CD4-positive, alpha-beta T cell (primary cell): ENCODE measurements around the gene NOL3. TPM values are rescaled to one million over a fixed set of nuclear protein-coding genes. Genes with fewer than 3 reads are reported as not detected.
A peak's percentile ranks its signal among the peaks of the same experiment; 100 is the strongest.

Experiments
- ATAC-seq: fragments of 200-7000 bp; cut with Tn5 transposase; one replicate; pipeline ENCODE4 v1.10.0; 2022; ENCODE audit warnings: mild to moderate bottlenecking; ENCODE audit not compliant: poor library complexity
- CTCF ChIA-PET: fragments of 350-600 bp; sonication (Branson Sonifier 250); formaldehyde crosslinking; loops from one replicate; lab custom pipeline; 2021; ENCODE audit warnings: antibody characterized with exemption, inconsistent platforms; lab: Charles Lee
- POLR2A ChIA-PET: fragments of 350-600 bp; sonication (Branson Sonifier 250); formaldehyde crosslinking; loops from one replicate; lab custom pipeline; 2021; ENCODE audit warnings: antibody characterized with exemption, inconsistent platforms; lab: Charles Lee
- DNase-seq, 14 experiments: peaks; one replicate each; pipeline ENCODE4 v3.0.0-alpha.2; 2013 to 2020; ENCODE audit warnings: mixed read lengths in 2 of 14
- H3K27ac ChIP-seq, 2 donors: one replicate each; pipeline versions ENCODE4 v1.5.1 to v1.7.0; 2013; ENCODE audit warnings: low read length in 2 of 2, low read depth in 1 of 2, mild to moderate bottlenecking in 1 of 2
- H3K27me3 ChIP-seq, 2 experiments: 1 replicate in 1 of 2; 2 replicates in 1 of 2; pipeline versions ENCODE4 v1.6.1 to v1.7.0; 2013; ENCODE audit warnings: low read length in 2 of 2, control low read depth in 1 of 2, mild to moderate bottlenecking in 1 of 2, moderate library complexity in 1 of 2; ENCODE audit not compliant: insufficient read depth in 2 of 2, control insufficient read depth in 1 of 2
- H3K36me3 ChIP-seq: one replicate; pipeline ENCODE4 v1.6.1; 2013; ENCODE audit warnings: low read length, control low read depth; ENCODE audit not compliant: insufficient read depth
- H3K4me1 ChIP-seq: one replicate; pipeline ENCODE4 v1.6.1; 2013; ENCODE audit warnings: low read length, control low read depth; ENCODE audit not compliant: insufficient read depth
- H3K4me3 ChIP-seq: one replicate; pipeline ENCODE4 v1.5.1; 2013; ENCODE audit warnings: mild to moderate bottlenecking, low read length, moderate library complexity
- H3K9me3 ChIP-seq, 2 experiments: 1 replicate in 1 of 2; 2 replicates in 1 of 2; pipeline versions ENCODE4 v1.6.1 to v1.7.0; 2013; ENCODE audit warnings: low read length in 2 of 2, mild to moderate bottlenecking in 2 of 2, control low read depth in 1 of 2, moderate library complexity in 1 of 2; ENCODE audit not compliant: control insufficient read depth in 1 of 2, insufficient read depth in 1 of 2
- H3K27ac Mint-ChIP-seq: one replicate; pipeline ENCODE4 v1.8.0; 2020; ENCODE audit warnings: mixed read lengths
- H3K27me3 Mint-ChIP-seq: one replicate; pipeline ENCODE4 v1.8.0; 2021; ENCODE audit warnings: mixed read lengths
- H3K36me3 Mint-ChIP-seq: one replicate; pipeline ENCODE4 v1.8.0; 2021; ENCODE audit warnings: low read depth, mixed read lengths
- H3K4me1 Mint-ChIP-seq: one replicate; pipeline ENCODE4 v1.8.0; 2021; ENCODE audit warnings: low read depth, mixed read lengths
- H3K4me3 Mint-ChIP-seq: one replicate; pipeline ENCODE4 v1.8.0; 2020; ENCODE audit warnings: mild to moderate bottlenecking, mixed read lengths
- H3K9me3 Mint-ChIP-seq: one replicate; pipeline ENCODE4 v1.8.0; 2020; ENCODE audit warnings: mixed read lengths
- intact Hi-C, 2 experiments: fragments of 100-400 bp; cut with DNase I in 1 of 2; cut with micrococcal nuclease in 1 of 2; formaldehyde crosslinking; loops; one replicate each; pipeline versions ENCODE4 v1.15.1 to v1.9.0; 2023 to 2025; cut with DNase I, micrococcal nuclease
- total RNA-seq, 174 experiments: library from RNA in 2 of 174; stranded (reverse) in 2 of 174; gene quantifications; one replicate each; pipeline ENCODE4 v1.2.3 and lab custom pipeline; 2021 to 2026
- TF ChIP-seq, protein P1 (sequence below): fragments of 200-600 bp; IDR thresholded peaks from one replicate; pipeline ENCODE4 v1.8.0; 2022; ENCODE audit warnings: antibody characterized with exemption, mild to moderate bottlenecking

The NOL3 gene
- total RNA-seq, 2 experiments from 2014 or later, result 1.1 to 1.2 TPM

DNA sequence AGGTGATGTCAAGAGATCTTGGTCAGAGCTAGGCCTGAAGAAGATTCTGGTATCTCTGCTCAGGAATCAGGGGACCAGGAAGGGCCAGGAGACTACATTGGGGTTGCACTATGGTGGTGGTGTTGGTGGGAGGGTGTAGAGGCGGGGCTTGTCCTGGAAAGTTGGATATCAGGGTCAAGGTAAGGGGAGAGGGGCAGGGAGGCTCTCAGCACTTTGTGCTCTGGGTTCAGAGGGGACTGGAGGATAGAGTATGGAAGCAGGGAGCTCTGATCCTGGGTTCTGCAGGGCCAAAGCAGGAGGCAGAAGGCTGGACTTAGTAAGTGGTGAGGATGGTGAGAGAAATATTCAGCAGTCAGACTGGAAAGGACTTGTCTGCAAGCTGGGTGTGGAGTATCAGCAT is 3.0 kb downstream of the NOL3 start:
- no peaks in the 10 kb centered on the region for H3K36me3 ChIP-seq
- no peak overlapping the region for H3K27ac ChIP-seq
- ATAC-seq, result no peak
- Mint-ChIP-seq H3K9me3 (no peaks in the 10 kb centered on the region), H3K27ac (no peak overlapping the region), H3K27me3 (peaks cover 81% of the 10 kb centered on the region), H3K36me3 (no peaks in the 10 kb centered on the region), H3K4me1 (peaks cover 47% of the 10 kb centered on the region), H3K4me3 (peak overlapping the region; percentile 82)
- DNase-seq, result no peak
- POLR2A ChIA-PET, result interaction anchor here (3.2 to 5.7 kb wide), 2 partner anchors 10 to 14 kb away, joined by 16 to 44 read pairs; partner anchors contain the start of genes FBXL8 and TRADD
- H3K4me3 ChIP-seq, result peak overlapping the region; percentile 53
- CTCF ChIA-PET, result no interaction called here
- H3K27me3 ChIP-seq, result peaks cover 40 to 49% of the 10 kb centered on the region in 2 experiments
- peaks cover 59% of the 10 kb centered on the region for H3K4me1 ChIP-seq
- TF ChIP-seq, protein P1, sequence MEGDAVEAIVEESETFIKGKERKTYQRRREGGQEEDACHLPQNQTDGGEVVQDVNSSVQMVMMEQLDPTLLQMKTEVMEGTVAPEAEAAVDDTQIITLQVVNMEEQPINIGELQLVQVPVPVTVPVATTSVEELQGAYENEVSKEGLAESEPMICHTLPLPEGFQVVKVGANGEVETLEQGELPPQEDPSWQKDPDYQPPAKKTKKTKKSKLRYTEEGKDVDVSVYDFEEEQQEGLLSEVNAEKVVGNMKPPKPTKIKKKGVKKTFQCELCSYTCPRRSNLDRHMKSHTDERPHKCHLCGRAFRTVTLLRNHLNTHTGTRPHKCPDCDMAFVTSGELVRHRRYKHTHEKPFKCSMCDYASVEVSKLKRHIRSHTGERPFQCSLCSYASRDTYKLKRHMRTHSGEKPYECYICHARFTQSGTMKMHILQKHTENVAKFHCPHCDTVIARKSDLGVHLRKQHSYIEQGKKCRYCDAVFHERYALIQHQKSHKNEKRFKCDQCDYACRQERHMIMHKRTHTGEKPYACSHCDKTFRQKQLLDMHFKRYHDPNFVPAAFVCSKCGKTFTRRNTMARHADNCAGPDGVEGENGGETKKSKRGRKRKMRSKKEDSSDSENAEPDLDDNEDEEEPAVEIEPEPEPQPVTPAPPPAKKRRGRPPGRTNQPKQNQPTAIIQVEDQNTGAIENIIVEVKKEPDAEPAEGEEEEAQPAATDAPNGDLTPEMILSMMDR, result no peak
- H3K9me3 ChIP-seq, result peaks cover 0 to 10% of the 10 kb centered on the region in 2 experiments
- intact Hi-C loops, result no loop called here

- no peaks in the 10 kb centered on the region for H3K36me3 ChIP-seq
- peaks cover 50% of the 10 kb centered on the region for H3K4me1 Mint-ChIP-seq
- peak overlapping the region; percentile 53 for H3K4me3 ChIP-seq
- peaks cover 0 to 6% of the 10 kb centered on the region in 2 experiments for H3K9me3 ChIP-seq
- CTCF ChIA-PET, result interaction anchor here (1.0 to 4.2 kb wide), 3 partner anchors 11 to 19 kb away, joined by 4 to 17 read pairs (median 15); partner anchors contain the start of genes FBXL8 and TRADD
- DNase-seq, result peak; percentile 38 to 88 (median 58)
- peak overlapping the region; percentile 82 for H3K4me3 Mint-ChIP-seq
- peaks cover 33 to 43% of the 10 kb centered on the region in 2 experiments for H3K27me3 ChIP-seq
- H3K4me1 ChIP-seq, result peaks cover 61% of the 10 kb centered on the region
- ATAC-seq, result peak; percentile 73
- H3K27me3 Mint-ChIP-seq, result peaks cover 80% of the 10 kb centered on the region
- POLR2A ChIA-PET, result interaction anchor here (3.2 to 5.7 kb wide), 2 partner anchors 11 to 15 kb away, joined by 16 to 44 read pairs; partner anchors contain the start of genes FBXL8 and TRADD
- no peaks in the 10 kb centered on the region for H3K36me3 Mint-ChIP-seq
- intact Hi-C loops, result no loop called here
- H3K27ac ChIP-seq, result no peak overlapping the region
- H3K9me3 Mint-ChIP-seq, result no peaks in the 10 kb centered on the region
- TF ChIP-seq, protein P1, result no peak
- H3K27ac Mint-ChIP-seq, result no peak overlapping the region
These were observed 3.7 kb downstream of the NOL3 start for GRCh38 chr16:67173808-67174705.

DNA sequence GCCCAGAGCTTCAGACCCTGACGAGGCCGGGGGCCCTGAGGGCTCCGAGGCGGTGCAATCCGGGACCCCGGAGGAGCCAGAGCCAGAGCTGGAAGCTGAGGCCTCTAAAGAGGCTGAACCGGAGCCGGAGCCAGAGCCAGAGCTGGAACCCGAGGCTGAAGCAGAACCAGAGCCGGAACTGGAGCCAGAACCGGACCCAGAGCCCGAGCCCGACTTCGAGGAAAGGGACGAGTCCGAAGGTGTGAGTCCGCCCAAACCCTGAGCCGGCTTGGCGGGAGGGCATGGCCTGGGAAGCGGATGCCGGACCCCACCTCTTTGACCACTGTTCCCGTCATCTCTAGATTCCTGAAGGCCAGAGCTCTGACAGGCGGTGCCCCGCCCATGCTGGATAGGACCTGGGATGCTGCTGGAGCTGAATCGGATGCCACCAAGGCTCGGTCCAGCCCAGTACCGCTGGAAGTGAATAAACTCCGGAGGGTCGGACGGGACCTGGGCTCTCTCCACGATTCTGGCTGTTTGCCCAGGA is 4.4 kb downstream of the NOL3 start:
- no peak overlapping the region for H3K4me3 Mint-ChIP-seq
- DNase-seq, result no peak
- no peaks in the 10 kb centered on the region for H3K36me3 ChIP-seq
- POLR2A ChIA-PET, result interaction anchor here (1.1 to 5.7 kb wide), 3 partner anchors 12 to 161 kb away, joined by 3 to 44 read pairs (median 16); partner anchors contain the start of genes FBXL8 and TRADD
- ATAC-seq, result no peak
- no peaks in the 10 kb centered on the region for H3K9me3 Mint-ChIP-seq
- no peak overlapping the region for H3K27ac ChIP-seq
- H3K9me3 ChIP-seq, result no peaks in the 10 kb centered on the region
- peaks cover 27 to 41% of the 10 kb centered on the region in 2 experiments for H3K27me3 ChIP-seq
- H3K36me3 Mint-ChIP-seq, result no peaks in the 10 kb centered on the region
- CTCF ChIA-PET, result interaction anchor here (1.0 to 4.2 kb wide), 3 partner anchors 10 to 19 kb away, joined by 4 to 17 read pairs (median 15); partner anchors contain the start of genes FBXL8 and TRADD
- TF ChIP-seq, protein P1, result no peak
- peak overlapping the region; percentile 53 for H3K4me3 ChIP-seq
- H3K4me1 Mint-ChIP-seq, result peaks cover 47% of the 10 kb centered on the region
- H3K27ac Mint-ChIP-seq, result no peak overlapping the region
- H3K4me1 ChIP-seq, result peaks cover 54% of the 10 kb centered on the region
- peaks cover 74% of the 10 kb centered on the region for H3K27me3 Mint-ChIP-seq
- intact Hi-C loops, result no loop called here
